GM12878 (cell line): ENCODE data around the gene PRPF6. TPM values are rescaled to one million over a fixed set of nuclear protein-coding genes. Genes with fewer than 3 reads are reported as not detected.

Experiments used
- ATAC-seq: fragments of 200-7000 bp; cut with Tn5 transposase; 3 replicates; pipeline ENCODE4 v1.9.1; 2020; ENCODE audit warnings: mild to moderate bottlenecking, moderate library complexity
- BruUV-seq: library from RNA; stranded (reverse); fragments of 400-500 nt; replicated peaks from 2 replicates; lab custom pipeline; 2021; lab: Mats Ljungman, UMichigan
- CTCF ChIA-PET: fragments of 300-600 bp; sonication (Branson Sonifier 250); formaldehyde crosslinking; extraction: SDS; loops from one replicate; lab custom pipeline; 2021; ENCODE audit warnings: inconsistent platforms; lab: Yijun Ruan, JAX
- POLR2A ChIA-PET: fragments of 350-600 bp; formaldehyde crosslinking; extraction: SDS; loops from one replicate; lab custom pipeline; 2021; ENCODE audit warnings: inconsistent platforms; lab: Charles Lee
- RAD21 ChIA-PET: fragments of 300-600 bp; sonication (Branson Sonifier 250); formaldehyde crosslinking; loops from one replicate; lab custom pipeline; 2023; ENCODE audit warnings: antibody characterized with exemption; ENCODE audit not compliant: unreplicated experiment; lab: Charles Lee
- SMC1A ChIA-PET: fragments of 300-600 bp; sonication (Branson Sonifier 250); formaldehyde crosslinking; loops from one replicate; lab custom pipeline; 2023; ENCODE audit not compliant: unreplicated experiment, uncharacterized antibody; lab: Charles Lee
- DNase-seq: peaks from one replicate; pipeline ENCODE4 v3.0.0-alpha.2; 2011; ENCODE audit warnings: low read depth, low spot score
- FAIRE-seq: peaks from 3 replicates; lab custom pipeline; 2011; peaks lifted over from hg19 to GRCh38; lab: Jason Lieb, UNC
- H2AFZ ChIP-seq: 2 replicates; pipeline ENCODE4 v1.6.0; 2011; ENCODE audit warnings: low read depth, low read length, control low read depth; ENCODE audit not compliant: control insufficient read depth
- H3K27ac ChIP-seq: 2 replicates; pipeline ENCODE4 v1.5.1; 2011; ENCODE audit warnings: control low read depth; ENCODE audit not compliant: control insufficient read depth, insufficient read depth
- H3K27me3 ChIP-seq, 2 experiments: replicated peaks in 1 of 2; 2 replicates each; pipeline versions ENCODE4 v1.6.0 to v1.6.1; 2011; ENCODE audit warnings: low read length in 1 of 2; ENCODE audit not compliant: control insufficient read depth in 2 of 2, insufficient read depth in 2 of 2
- H3K36me3 ChIP-seq, 2 experiments: 2 replicates each; pipeline ENCODE4 v1.5.1; 2011; ENCODE audit warnings: low read length in 1 of 2; ENCODE audit not compliant: control insufficient read depth in 2 of 2, insufficient read depth in 2 of 2
- H3K4me1 ChIP-seq: 2 replicates; pipeline ENCODE4 v1.6.1; 2011; ENCODE audit warnings: mild to moderate bottlenecking, low read length, moderate library complexity, mixed read lengths; ENCODE audit not compliant: control insufficient read depth, insufficient read depth
- H3K4me2 ChIP-seq: 2 replicates; pipeline ENCODE4 v1.6.0; 2011; ENCODE audit warnings: control low read depth; ENCODE audit not compliant: control insufficient read depth, insufficient read depth
- H3K4me3 ChIP-seq: fragments of 200-600 bp; sonication (generic); 2 replicates; pipeline ENCODE4 v1.5.1; 2016
- H3K79me2 ChIP-seq: 2 replicates; pipeline ENCODE4 v1.6.0; 2011; ENCODE audit warnings: low read length; ENCODE audit not compliant: control insufficient read depth, insufficient read depth
- H3K9ac ChIP-seq: 2 replicates; pipeline ENCODE4 v1.8.0; 2011; ENCODE audit warnings: low read length, control low read depth, mixed read lengths; ENCODE audit not compliant: control insufficient read depth, insufficient read depth
- H3K9me3 ChIP-seq: replicated peaks from 3 replicates; pipeline ENCODE4 v1.5.1; 2011; ENCODE audit warnings: mild to moderate bottlenecking, low read length; ENCODE audit not compliant: control insufficient read depth, insufficient read depth
- H4K20me1 ChIP-seq: 2 replicates; pipeline ENCODE4 v1.6.0; 2011; ENCODE audit not compliant: control insufficient read depth, insufficient read depth
- BRCA1 ChIP-seq: IDR thresholded peaks from 2 replicates; pipeline ENCODE4 v1.6.1; 2011; ENCODE audit warnings: low read depth, low read length, improper control_type of control experiment
- CHD2 ChIP-seq: IDR thresholded peaks from 2 replicates; pipeline ENCODE4 v1.6.1; 2011; ENCODE audit warnings: low read depth, low read length, improper control_type of control experiment, borderline replicate concordance
- FOS ChIP-seq: IDR thresholded peaks from 3 replicates; pipeline ENCODE4 v1.6.1; 2011; ENCODE audit warnings: borderline replicate concordance; ENCODE audit not compliant: insufficient read length; ENCODE audit errors: extremely low read depth
- FOXM1 ChIP-seq: IDR thresholded peaks from 2 replicates; pipeline ENCODE4 v1.6.1; 2012; ENCODE audit warnings: low read depth, mild to moderate bottlenecking, inconsistent platforms, low read length, moderate library complexity
- RAD51 ChIP-seq: fragments of 450-650 bp; IDR thresholded peaks from 2 replicates; pipeline ENCODE4 v1.6.1; 2016; ENCODE audit warnings: moderate library complexity, mild to moderate bottlenecking, inconsistent platforms
- WGBS: methylation state at CpG from one replicate; pipeline ENCODE4 v1.1.6; 2016; ENCODE audit warnings: low lambda C conversion rate; ENCODE audit not compliant: insufficient replicate concordance, insufficient coverage; ENCODE audit errors: missing lambda C conversion rate; 5-methylcytosine and 5-hydroxymethylcytosine counted together
- in situ Hi-C: fragments of 300-500 bp; cut with MboI; formaldehyde crosslinking; loops from 9 replicates; pipeline ENCODE4 v1.14.3; 2018; ENCODE audit warnings: mixed read lengths
- intact Hi-C: fragments of 100-400 bp; cut with micrococcal nuclease; formaldehyde crosslinking; loops from one replicate; pipeline ENCODE4 v1.14.2; 2022; ENCODE audit not compliant: unreplicated experiment
- polyA plus RNA-seq, 11 experiments: library from polyadenylated mRNA; depleted of rRNA in 4 of 11; unstranded in 6 of 11; stranded (reverse) in 5 of 11; fragments of >200 nt; fragmentation: Nextera tagmentation in 4 of 11; fragmentation: Illumina TruSeq in 1 of 11; extraction: Ambion mirVana in 4 of 11; extraction: Trizol in 1 of 11; gene quantifications; 1 replicate in 1 of 11; 2 replicates in 10 of 11; pipeline versions ENCODE4 v1.2.1 to v1.2.3, GENCODE V29; 2011 to 2016; ENCODE audit warnings: inconsistent platforms in 2 of 11, missing spikeins in 2 of 11, low read depth in 1 of 11
- total RNA-seq, 4 experiments: library from RNA; depleted of rRNA in 3 of 4; stranded (reverse); fragments of >200 nt in 3 of 4; fragmentation: Illumina TruSeq in 1 of 4; extraction: Trizol in 1 of 4; gene quantifications; 2 replicates each; pipeline versions ENCODE4 v1.2.1 to v1.2.3, GENCODE V29; 2013 to 2021
- TF ChIP-seq, protein P1 (sequence below): fragments of 150-350 bp; IDR thresholded peaks from 2 replicates; pipeline ENCODE4 v1.6.1; 2016; ENCODE audit warnings: low read depth, low read length
- TF ChIP-seq, protein P2 (sequence below): fragments of 450-650 bp; conservative IDR thresholded peaks from 2 replicates; pipeline ENCODE4 v1.6.1; 2017; ENCODE audit warnings: mild to moderate bottlenecking, moderate library complexity

Gene PRPF6
- total and polyA plus RNA-seq, 10 of the 15 experiments (the other 5 are each of a cell fraction or from before 2014, with no cell fraction given): 5.0 to 102 (median 71.3) TPM

DNA sequence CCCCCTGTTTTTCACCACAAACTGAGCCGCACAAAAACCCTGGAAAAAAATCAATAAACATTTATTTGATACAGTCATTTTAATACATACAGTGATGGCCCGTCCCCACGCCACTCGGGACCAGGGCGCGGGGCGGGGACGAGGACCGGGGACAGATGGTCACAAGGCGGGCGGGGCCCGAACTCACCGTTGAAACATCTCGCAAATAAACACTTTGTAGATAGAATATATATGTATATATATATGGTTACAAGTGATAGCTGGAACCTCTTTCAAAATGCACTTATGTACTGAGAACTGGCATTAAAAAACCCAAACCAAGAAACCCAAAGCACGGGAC is 24.3 kb upstream of the PRPF6 start:
- intact Hi-C loops: loop anchor here (1.0 to 5.0 kb wide), 4 partner anchors 16 to 250 kb away; partner anchors contain the start of gene ARFRP1
- Histone ChIP-seq H3K4me1 (peaks cover 10% of the 10 kb centered on the region), H3K4me3 (peak overlapping the region; percentile 43), H3K4me2 (peak overlapping the region; percentile 86), H3K79me2 (peaks cover 33% of the 10 kb centered on the region), H4K20me1 (peaks cover 3% of the 10 kb centered on the region; the same call in 1 of the 2 replicates), H3K27ac (peak overlapping the region; percentile 72), H3K27me3 (no peaks in the 10 kb centered on the region), H3K9me3 (no peaks in the 10 kb centered on the region), H2AFZ (0 out of 2 replicates have a peak overlapping the region, but pooled peaks have one; percentile 7), H3K9ac (peak overlapping the region; percentile 61), H3K36me3 (no peaks in the 10 kb centered on the region; a peak in 1 of 4 replicates)
- in situ Hi-C loops: no loop called here
- POLR2A ChIA-PET: interaction anchor here (1.0 to 2.4 kb wide), 8 partner anchors 12 to 315 kb away, joined by 3 to 11 read pairs (median 3); partner anchors contain the start of genes PRPF6 and RTEL1
- SMC1A ChIA-PET: interaction anchor here (0.9 to 2.7 kb wide), 2 partner anchors 17 to 24 kb away, joined by 4 to 7 read pairs; partner anchors contain the start of gene PRPF6
- CTCF ChIA-PET: interaction anchor here (0.7 to 1.8 kb wide), 4 partner anchors 17 to 101 kb away, joined by 3 to 12 read pairs (median 4); no protein-coding TSS in a partner anchor
- FAIRE-seq (no peak), ATAC-seq (peak; percentile 1), DNase-seq (no peak)
- 0% methylated on average over 15 of the region's 15 CpGs for WGBS
- RAD21 ChIA-PET: interaction anchor here (0.6 to 2.2 kb wide), 9 partner anchors 17 to 419 kb away, joined by 3 to 10 read pairs (median 4); partner anchors contain the start of genes PRPF6, TCEA2 and TPD52L2
- TF ChIP-seq BRCA1 (no peak), RAD51 (peak; percentile 88), CHD2 (no peak), FOS (no peak), FOXM1 (peak; percentile 12; the same call in 1 of the 2 replicates)
- TF ChIP-seq, protein P1, sequence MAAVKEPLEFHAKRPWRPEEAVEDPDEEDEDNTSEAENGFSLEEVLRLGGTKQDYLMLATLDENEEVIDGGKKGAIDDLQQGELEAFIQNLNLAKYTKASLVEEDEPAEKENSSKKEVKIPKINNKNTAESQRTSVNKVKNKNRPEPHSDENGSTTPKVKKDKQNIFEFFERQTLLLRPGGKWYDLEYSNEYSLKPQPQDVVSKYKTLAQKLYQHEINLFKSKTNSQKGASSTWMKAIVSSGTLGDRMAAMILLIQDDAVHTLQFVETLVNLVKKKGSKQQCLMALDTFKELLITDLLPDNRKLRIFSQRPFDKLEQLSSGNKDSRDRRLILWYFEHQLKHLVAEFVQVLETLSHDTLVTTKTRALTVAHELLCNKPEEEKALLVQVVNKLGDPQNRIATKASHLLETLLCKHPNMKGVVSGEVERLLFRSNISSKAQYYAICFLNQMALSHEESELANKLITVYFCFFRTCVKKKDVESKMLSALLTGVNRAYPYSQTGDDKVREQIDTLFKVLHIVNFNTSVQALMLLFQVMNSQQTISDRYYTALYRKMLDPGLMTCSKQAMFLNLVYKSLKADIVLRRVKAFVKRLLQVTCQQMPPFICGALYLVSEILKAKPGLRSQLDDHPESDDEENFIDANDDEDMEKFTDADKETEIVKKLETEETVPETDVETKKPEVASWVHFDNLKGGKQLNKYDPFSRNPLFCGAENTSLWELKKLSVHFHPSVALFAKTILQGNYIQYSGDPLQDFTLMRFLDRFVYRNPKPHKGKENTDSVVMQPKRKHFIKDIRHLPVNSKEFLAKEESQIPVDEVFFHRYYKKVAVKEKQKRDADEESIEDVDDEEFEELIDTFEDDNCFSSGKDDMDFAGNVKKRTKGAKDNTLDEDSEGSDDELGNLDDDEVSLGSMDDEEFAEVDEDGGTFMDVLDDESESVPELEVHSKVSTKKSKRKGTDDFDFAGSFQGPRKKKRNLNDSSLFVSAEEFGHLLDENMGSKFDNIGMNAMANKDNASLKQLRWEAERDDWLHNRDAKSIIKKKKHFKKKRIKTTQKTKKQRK: no peak
- TF ChIP-seq, protein P2, sequence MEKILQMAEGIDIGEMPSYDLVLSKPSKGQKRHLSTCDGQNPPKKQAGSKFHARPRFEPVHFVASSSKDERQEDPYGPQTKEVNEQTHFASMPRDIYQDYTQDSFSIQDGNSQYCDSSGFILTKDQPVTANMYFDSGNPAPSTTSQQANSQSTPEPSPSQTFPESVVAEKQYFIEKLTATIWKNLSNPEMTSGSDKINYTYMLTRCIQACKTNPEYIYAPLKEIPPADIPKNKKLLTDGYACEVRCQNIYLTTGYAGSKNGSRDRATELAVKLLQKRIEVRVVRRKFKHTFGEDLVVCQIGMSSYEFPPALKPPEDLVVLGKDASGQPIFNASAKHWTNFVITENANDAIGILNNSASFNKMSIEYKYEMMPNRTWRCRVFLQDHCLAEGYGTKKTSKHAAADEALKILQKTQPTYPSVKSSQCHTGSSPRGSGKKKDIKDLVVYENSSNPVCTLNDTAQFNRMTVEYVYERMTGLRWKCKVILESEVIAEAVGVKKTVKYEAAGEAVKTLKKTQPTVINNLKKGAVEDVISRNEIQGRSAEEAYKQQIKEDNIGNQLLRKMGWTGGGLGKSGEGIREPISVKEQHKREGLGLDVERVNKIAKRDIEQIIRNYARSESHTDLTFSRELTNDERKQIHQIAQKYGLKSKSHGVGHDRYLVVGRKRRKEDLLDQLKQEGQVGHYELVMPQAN: peak; percentile 62
- no TSS peak for BruUV-seq
